SH-SY5Y (cell line): ENCODE data around the gene TTPAL.

ENCODE experiments used
- GATA2 ChIP-seq: IDR thresholded peaks from 2 replicates; pipeline ENCODE4 v1.6.1; 2011; ENCODE audit warnings: mild to moderate bottlenecking, low read depth, low read length
- GATA3 ChIP-seq: IDR thresholded peaks from 2 replicates; pipeline ENCODE4 v1.6.1; 2011; ENCODE audit warnings: low read depth, mild to moderate bottlenecking, low read length, moderate library complexity

DNA sequence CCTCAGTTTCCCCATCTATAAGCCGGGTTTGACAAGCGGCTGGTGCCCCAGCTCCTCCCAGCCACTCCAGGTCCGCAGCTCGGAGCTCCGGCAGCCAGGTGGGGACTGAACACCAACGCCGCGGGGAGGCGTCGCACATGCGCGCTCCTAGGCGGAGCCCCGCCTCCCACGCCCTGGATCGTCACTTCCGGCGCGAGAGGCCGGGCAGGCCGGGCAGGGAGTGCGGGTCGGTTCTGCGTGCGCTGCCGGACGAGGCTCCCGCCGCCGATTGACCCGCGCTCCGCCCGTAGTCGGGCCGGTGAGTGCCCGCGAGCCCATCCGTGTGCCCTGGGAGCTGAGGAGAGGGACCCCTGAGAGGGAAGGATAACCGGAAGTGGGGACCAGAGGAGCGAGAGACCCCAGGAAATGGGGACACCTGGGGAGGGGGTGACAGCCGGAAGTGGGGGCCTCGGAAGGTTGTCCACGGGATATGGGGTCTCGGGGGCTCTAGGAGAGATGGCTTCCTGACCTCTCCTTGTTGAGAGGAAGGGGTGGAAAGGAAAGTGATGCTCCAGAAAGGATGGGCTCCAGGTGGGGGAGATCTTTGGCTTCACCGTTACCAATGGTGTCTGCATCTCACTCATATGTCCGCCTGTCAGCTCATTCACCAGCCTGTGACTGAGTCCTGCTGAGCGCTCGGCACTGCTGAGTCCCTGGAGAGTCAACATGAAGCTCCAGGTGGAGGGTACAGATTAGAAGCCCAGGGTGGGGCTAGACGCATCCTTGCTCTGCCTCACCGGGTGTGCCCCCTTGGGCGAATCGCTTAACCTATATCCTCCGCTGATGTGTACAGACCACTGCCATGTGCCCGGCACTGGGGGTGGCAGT is at the start of gene TTPAL:
- TF ChIP-seq GATA2 = no peak
- TF ChIP-seq GATA3 = no peak
